Measurements from ENCODE around the gene CASP14. TPM values are rescaled to one million over a fixed set of nuclear protein-coding genes. Genes with fewer than 3 reads are reported as not detected.
A peak's percentile ranks its signal among the peaks of the same experiment; 100 is the strongest.
"Not testable (repeated sequence)": the region's sequence is repeated elsewhere in the genome, so short reads cannot be mapped to it uniquely, and the experiment has no call there.

CASP14 gene
- total RNA-seq, 2 donors from 2014 or later = not detected

DNA sequence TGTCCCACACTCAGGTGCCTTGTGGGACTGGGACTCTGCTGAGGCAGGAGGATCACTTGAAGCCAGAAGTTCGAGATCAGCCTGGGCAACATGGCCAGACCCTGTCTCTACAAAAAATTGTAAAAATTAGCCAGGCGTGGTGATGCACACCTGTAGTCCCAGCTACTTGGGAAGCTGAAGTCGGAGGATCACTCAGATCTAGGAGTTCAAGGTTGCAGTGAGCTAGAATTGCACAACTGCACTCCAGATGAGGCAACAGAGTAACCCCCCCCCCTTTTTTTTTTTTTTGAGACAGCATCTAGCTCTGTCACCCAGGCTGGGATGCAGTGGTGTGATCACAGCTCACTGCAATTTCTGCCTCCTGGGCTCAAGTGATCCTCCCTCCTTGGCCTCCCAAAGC, 46.9 kb downstream of the CASP14 start:
- no peak overlapping the region for H3K27ac ChIP-seq
- H3K4me1 ChIP-seq = peaks cover 5% of the 10 kb centered on the region
- DNase-seq (no peak), ATAC-seq (no peak)
- no peak for TF ChIP-seq POLR2A (IDR thresholded peaks at IDR 0.05)
- TF ChIP-seq, protein P1, sequence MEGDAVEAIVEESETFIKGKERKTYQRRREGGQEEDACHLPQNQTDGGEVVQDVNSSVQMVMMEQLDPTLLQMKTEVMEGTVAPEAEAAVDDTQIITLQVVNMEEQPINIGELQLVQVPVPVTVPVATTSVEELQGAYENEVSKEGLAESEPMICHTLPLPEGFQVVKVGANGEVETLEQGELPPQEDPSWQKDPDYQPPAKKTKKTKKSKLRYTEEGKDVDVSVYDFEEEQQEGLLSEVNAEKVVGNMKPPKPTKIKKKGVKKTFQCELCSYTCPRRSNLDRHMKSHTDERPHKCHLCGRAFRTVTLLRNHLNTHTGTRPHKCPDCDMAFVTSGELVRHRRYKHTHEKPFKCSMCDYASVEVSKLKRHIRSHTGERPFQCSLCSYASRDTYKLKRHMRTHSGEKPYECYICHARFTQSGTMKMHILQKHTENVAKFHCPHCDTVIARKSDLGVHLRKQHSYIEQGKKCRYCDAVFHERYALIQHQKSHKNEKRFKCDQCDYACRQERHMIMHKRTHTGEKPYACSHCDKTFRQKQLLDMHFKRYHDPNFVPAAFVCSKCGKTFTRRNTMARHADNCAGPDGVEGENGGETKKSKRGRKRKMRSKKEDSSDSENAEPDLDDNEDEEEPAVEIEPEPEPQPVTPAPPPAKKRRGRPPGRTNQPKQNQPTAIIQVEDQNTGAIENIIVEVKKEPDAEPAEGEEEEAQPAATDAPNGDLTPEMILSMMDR (IDR thresholded peaks at IDR 0.05) = no peak
- no peaks in the 10 kb centered on the region for H3K9me3 ChIP-seq
- 72 to 75% methylated on average over 3 of the region's 3 CpGs for WGBS, 2 donors
- H3K4me3 ChIP-seq = no peak overlapping the region
- H3K36me3 ChIP-seq (replicated peaks in 1 of 2; ENCODE audit: insufficient read depth in 1 of 2, low read depth in 2 of 2) = no peaks in the 10 kb centered on the region
- intact Hi-C loops (cut with DNase I) = no loop called here
- H3K27me3 ChIP-seq = no peaks in the 10 kb centered on the region

DNA sequence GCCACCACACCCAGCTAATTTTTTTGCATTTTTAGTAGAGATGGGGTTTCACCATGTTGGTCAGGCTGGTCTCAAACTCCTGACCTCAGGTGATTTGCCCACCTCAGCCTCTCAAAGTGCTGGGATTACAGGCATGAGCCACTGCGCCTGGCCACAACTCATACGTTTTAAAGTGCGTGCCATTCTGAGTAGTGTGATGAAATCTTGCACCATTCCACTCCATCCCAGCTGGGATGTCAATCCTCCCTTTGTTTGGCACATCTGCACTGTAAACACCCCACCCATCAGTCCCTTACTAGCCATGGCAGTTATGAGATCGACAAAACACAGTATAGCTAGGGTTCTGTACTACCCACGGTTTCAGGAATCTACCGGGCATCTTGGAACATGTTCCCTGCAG, 48.7 kb downstream of the CASP14 start:
- H3K27ac ChIP-seq; H3K36me3 ChIP-seq (replicated peaks in 1 of 2; ENCODE audit: insufficient read depth in 1 of 2, low read depth in 2 of 2); ATAC-seq; H3K9me3 ChIP-seq; H3K4me3 ChIP-seq; H3K4me1 ChIP-seq; DNase-seq; intact Hi-C loops (cut with DNase I); H3K27me3 ChIP-seq: not testable (repeated sequence)
- 79 to 88% methylated on average over 6 of the region's 6 CpGs for WGBS, 2 donors

- intact Hi-C loops (cut with DNase I) = no loop called here
- no peaks in the 10 kb centered on the region for H3K27me3 ChIP-seq
- WGBS, 2 donors = 62 to 77% methylated on average over 10 of the region's 10 CpGs
- H3K4me1 ChIP-seq = no peaks in the 10 kb centered on the region
- no peak for TF ChIP-seq POLR2A (IDR thresholded peaks at IDR 0.05)
- TF ChIP-seq, protein P1 (IDR thresholded peaks at IDR 0.05) = no peak
- H3K9me3 ChIP-seq = peaks cover 0 to 2% (median 0%) of the 10 kb centered on the region in 3 donors
- H3K36me3 ChIP-seq (replicated peaks in 1 of 2; ENCODE audit: insufficient read depth in 1 of 2, low read depth in 2 of 2) = no peaks in the 10 kb centered on the region
- no peak overlapping the region for H3K27ac ChIP-seq
- H3K4me3 ChIP-seq = no peak overlapping the region
- no peak for ATAC-seq
- no peak for DNase-seq
These were observed 49.2 kb downstream of the CASP14 start for GRCh38 chr19:15098460-15098859.

DNA sequence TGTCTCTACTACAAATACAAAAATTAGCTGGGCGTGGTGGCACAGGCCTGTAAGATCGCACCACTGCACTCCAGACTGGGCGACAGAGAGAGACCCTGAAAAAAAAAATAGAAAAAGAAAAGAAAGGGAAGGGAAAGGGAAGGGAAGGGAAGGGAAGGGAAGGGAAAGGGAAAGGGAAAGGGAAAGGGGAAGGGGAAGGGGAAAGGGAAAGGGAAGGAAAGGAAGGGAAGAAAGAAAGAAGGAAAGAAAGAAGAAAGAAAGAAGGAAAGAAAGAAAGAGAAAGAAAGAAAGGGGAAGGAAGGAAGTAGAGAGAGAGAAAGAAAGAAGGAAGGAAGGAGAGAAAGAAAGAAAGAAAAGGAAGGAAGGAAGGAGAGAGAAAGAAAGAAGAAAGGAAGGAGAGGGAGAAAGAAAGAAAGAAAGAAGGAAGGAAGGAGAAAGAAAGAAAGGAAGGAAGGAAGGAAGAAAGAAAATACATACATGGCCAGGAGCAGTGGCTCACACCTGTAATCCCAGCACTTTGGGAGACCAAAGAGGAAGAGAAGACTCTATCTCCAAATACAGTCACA, 49.8 kb downstream of the CASP14 start:
- WGBS, 2 donors = 73 to 84% methylated on average over 3 of the region's 3 CpGs

DNA sequence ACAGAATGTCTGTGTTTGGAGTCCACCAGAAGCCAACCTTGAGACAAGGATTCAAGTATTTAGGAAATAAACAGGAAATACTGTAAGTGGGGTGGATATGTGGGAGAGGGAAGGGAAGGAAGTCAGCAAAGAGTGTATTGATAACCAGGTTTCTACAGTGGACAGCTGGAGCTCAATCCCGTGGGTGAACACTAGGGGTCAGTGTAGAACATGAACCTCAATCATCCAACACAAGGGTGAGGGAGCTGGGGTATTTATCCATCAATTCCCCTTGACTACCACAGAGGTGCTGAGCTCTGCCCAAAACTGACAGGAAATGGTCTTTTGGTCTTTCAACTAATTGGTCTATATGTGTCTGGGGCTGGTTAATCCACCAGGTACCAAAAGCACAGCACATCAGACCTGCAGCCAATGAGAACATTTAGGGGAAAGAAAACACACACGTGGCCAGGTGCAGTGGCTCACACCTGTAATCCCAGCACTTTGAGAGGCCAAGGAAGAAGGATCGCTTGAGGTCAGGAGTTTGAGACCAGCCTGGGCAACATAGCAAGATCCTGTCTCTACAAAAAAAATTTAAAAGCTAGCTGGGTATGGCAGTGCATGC, 52.3 kb downstream of the CASP14 start:
- intact Hi-C loops (cut with DNase I) = no loop called here
- DNase-seq (peak in 3 of 4 donors; percentile 38 to 50 (median 39)), ATAC-seq (no peak)
- 46 to 53% methylated on average over 3 of the region's 3 CpGs for WGBS, 2 donors
- Histone ChIP-seq H3K9me3 (peaks cover 0 to 4% (median 0%) of the 10 kb centered on the region in 3 donors), H3K27ac (no peak overlapping the region), H3K36me3 (replicated peaks in 1 of 2; ENCODE audit: insufficient read depth in 1 of 2, low read depth in 2 of 2) (no peaks in the 10 kb centered on the region), H3K27me3 (no peaks in the 10 kb centered on the region), H3K4me3 (no peak overlapping the region), H3K4me1 (no peaks in the 10 kb centered on the region)
- TF ChIP-seq, protein P1 (IDR thresholded peaks at IDR 0.05) = peak in 6 of 7 experiments; percentile 32 to 51 (median 40)
- no peak for TF ChIP-seq POLR2A (IDR thresholded peaks at IDR 0.05)

More for the DNA sequence above, 49.8 kb downstream of the CASP14 start:
- no peak for ATAC-seq
- Histone ChIP-seq H3K4me1 (no peaks in the 10 kb centered on the region), H3K36me3 (replicated peaks in 1 of 2; ENCODE audit: insufficient read depth in 1 of 2, low read depth in 2 of 2) (no peaks in the 10 kb centered on the region), H3K27ac (no peak overlapping the region), H3K27me3 (no peaks in the 10 kb centered on the region), H3K4me3 (no peak overlapping the region), H3K9me3 (peaks cover 0 to 4% (median 0%) of the 10 kb centered on the region in 3 donors)
- DNase-seq = no peak
- intact Hi-C loops (cut with DNase I) = no loop called here
- TF ChIP-seq, protein P1 (IDR thresholded peaks at IDR 0.05) = no peak
- no peak for TF ChIP-seq POLR2A (IDR thresholded peaks at IDR 0.05)

Data from body of pancreas (tissue), 4 donors.